Gastroesophageal sphincter (tissue), 4 donors: ENCODE data around the gene ATRAID. TPM values are rescaled to one million over a fixed set of nuclear protein-coding genes. Genes with fewer than 3 reads are reported as not detected.

Experiments used
- ATAC-seq: fragments of 150-250 bp; one replicate; pipeline ENCODE4 v1.9.1; 2016; ENCODE audit warnings: mild to moderate bottlenecking, moderate library complexity
- H3K27ac ChIP-seq, 4 donors: fragments of 200-600 bp; sonication (generic) in 3 of 4; 1 replicate in 3 of 4; 2 replicates in 1 of 4; pipeline ENCODE4 v1.5.1; 2016 to 2019
- H3K27me3 ChIP-seq: fragments of 200-600 bp; sonication (generic); one replicate; pipeline ENCODE4 v1.5.1; 2019
- H3K36me3 ChIP-seq, 2 donors: fragments of 200-600 bp; sonication (generic); one replicate each; pipeline ENCODE4 v1.5.1; 2019; ENCODE audit warnings: control low read depth in 1 of 2
- H3K4me1 ChIP-seq, 3 donors: fragments of 200-600 bp; sonication (generic); 1 replicate in 2 of 3; 2 replicates in 1 of 3; pipeline ENCODE4 v1.5.1; 2016 to 2019; ENCODE audit warnings: control low read depth in 2 of 3
- H3K4me3 ChIP-seq, 2 donors: fragments of 200-600 bp; sonication (generic); one replicate each; pipeline ENCODE4 v1.5.1; 2019; ENCODE audit warnings: mild to moderate bottlenecking in 1 of 2, moderate library complexity in 1 of 2
- H3K9me3 ChIP-seq, 3 donors: fragments of 200-600 bp; sonication (generic); one replicate each; pipeline ENCODE4 v1.5.1; 2017 to 2019; ENCODE audit warnings: control low read depth in 2 of 3
- EP300 ChIP-seq: sonication (generic); formaldehyde crosslinking; IDR thresholded peaks from one replicate; pipeline ENCODE4 v1.6.1; 2017; ENCODE audit warnings: antibody characterized with exemption, mild to moderate bottlenecking
- POLR2A ChIP-seq, 2 donors: fragments of 450-650 bp; IDR thresholded peaks; one replicate each; pipeline ENCODE4 v1.6.1; 2017; ENCODE audit warnings: antibody characterized with exemption in 2 of 2, mild to moderate bottlenecking in 2 of 2, moderate library complexity in 1 of 2
- POLR2AphosphoS5 ChIP-seq: sonication (generic); formaldehyde crosslinking; IDR thresholded peaks from one replicate; pipeline ENCODE4 v1.6.1; 2017; ENCODE audit warnings: antibody characterized with exemption
- WGBS, 2 donors: methylation state at CpG; one replicate each; pipeline ENCODE4 v1.1.5; 2018; ENCODE audit warnings: low coverage in 1 of 2; 5-methylcytosine and 5-hydroxymethylcytosine counted together
- total RNA-seq, 4 donors: library from RNA; depleted of rRNA; stranded (reverse); fragments of >200 nt; gene quantifications; one replicate each; pipeline ENCODE4 v1.1.0, GENCODE V29; 2016
- TF ChIP-seq, protein P1 (sequence below), 4 experiments: fragments of 200-600 bp in 2 of 4; fragments of 450-650 bp in 2 of 4; sonication (generic) in 1 of 4; IDR thresholded peaks; one replicate each; pipeline ENCODE4 v1.5.1; 2017 to 2019; ENCODE audit warnings: antibody characterized with exemption in 4 of 4, mild to moderate bottlenecking in 2 of 4, moderate library complexity in 2 of 4

The ATRAID gene
- total RNA-seq, 4 donors from 2014 or later: 124 to 147 (median 129) TPM

DNA sequence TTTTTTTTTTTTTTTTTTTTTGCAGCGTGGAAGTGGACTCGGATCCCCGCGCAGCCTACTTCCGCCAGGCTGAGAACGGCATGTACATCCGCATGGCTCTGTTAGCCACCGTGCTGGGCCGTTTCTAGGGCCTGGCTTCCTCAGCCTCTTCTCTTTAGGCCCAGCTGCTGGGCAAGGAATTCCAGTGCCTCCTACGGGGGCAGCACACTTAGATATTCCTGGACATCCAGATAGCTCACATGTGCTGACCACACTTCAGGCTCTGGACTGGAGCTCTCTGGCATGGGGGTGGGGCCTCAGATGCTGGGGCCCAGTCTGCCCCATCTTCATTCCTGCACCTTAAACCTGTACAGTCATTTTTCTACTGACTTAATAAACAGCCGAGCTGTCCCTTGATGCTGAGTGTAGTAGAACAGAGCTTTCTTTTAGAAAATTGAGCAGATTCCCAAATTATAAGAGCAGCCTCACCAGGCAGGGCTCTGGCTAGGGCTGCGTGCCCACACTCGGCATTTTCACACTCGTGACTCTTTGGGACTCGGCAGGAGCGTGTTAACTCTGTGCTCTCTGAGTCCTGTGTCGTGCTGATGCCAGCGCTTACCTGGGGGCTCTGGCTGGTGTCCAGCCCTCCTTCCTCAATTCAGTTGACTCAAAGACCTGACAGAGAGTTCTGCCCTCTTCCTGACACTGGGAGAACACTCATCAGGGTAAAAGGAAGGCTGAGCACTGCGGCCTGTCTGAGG, 31.7 kb downstream of the ATRAID start:
- H3K27me3 ChIP-seq: peaks cover 1% of the 10 kb centered on the region
- no peaks in the 10 kb centered on the region for H3K4me1 ChIP-seq
- no peaks in the 10 kb centered on the region for H3K9me3 ChIP-seq
- no peak for ATAC-seq
- TF ChIP-seq, protein P1, sequence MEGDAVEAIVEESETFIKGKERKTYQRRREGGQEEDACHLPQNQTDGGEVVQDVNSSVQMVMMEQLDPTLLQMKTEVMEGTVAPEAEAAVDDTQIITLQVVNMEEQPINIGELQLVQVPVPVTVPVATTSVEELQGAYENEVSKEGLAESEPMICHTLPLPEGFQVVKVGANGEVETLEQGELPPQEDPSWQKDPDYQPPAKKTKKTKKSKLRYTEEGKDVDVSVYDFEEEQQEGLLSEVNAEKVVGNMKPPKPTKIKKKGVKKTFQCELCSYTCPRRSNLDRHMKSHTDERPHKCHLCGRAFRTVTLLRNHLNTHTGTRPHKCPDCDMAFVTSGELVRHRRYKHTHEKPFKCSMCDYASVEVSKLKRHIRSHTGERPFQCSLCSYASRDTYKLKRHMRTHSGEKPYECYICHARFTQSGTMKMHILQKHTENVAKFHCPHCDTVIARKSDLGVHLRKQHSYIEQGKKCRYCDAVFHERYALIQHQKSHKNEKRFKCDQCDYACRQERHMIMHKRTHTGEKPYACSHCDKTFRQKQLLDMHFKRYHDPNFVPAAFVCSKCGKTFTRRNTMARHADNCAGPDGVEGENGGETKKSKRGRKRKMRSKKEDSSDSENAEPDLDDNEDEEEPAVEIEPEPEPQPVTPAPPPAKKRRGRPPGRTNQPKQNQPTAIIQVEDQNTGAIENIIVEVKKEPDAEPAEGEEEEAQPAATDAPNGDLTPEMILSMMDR (IDR thresholded peaks at IDR 0.05): no peak
- TF ChIP-seq POLR2AphosphoS5 (no peak), POLR2A (IDR thresholded peaks at IDR 0.05) (no peak), EP300 (no peak)
- WGBS, 2 donors: 76% methylated on average over 16 of the region's 19 CpGs; no CpG with 5 or more reads in 1 of the 2 donors
- no peak overlapping the region for H3K4me3 ChIP-seq
- H3K36me3 ChIP-seq: peaks cover 0 to 60% of the 10 kb centered on the region in 2 donors
- H3K27ac ChIP-seq: no peak overlapping the region

DNA sequence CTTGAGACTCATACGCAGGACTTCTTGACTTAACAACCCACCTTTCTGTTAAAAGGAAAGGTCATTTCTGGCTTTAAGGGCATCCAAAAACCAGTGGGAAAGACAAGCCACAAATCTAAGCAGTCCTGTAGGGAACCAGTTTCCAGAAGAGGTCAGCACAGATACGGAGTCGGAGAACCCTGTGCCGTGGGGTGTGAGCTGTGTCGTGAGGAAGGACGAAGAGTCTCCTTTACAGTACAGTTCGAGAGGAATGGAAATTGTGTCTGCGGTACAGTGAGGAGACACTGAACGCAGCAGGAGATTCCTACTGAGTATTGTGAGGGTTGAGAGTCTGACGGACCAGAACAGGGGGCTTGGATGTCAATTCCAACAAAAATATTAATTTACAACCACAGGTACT, 33.3 kb downstream of the ATRAID start:
- ATAC-seq: no peak
- TF ChIP-seq POLR2AphosphoS5: no peak
- Histone ChIP-seq H3K27me3 (peaks cover 17% of the 10 kb centered on the region), H3K4me1 (no peaks in the 10 kb centered on the region), H3K27ac (no peak overlapping the region), H3K4me3 (no peak overlapping the region), H3K9me3 (no peaks in the 10 kb centered on the region), H3K36me3 (peaks cover 0 to 45% of the 10 kb centered on the region in 2 donors)
- WGBS, 2 donors: 64 to 74% methylated on average over 4 to 10 of the region's 10 CpGs

DNA sequence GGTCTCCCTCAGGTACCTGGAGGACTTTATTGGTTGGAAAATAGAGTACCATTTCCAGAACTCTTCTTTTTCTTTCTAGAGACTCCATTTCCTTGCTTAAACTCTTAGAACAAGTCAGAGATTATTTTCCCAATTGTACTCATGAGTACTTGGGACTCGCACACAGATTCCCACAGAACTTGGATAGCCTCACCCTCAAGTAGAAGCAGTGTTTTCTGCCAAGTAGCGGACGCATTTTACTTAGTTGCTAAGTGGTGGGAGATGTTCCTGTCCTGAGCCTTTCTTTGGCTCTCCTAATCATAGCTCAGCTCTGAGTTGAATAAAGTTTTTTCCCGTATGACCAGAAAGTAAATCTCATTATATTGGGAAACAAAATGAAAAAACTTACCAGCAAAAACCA, 33.8 kb downstream of the ATRAID start:
- no peaks in the 10 kb centered on the region for H3K9me3 ChIP-seq
- WGBS, 2 donors: 73 to 79% methylated on average over 4 of the region's 4 CpGs
- no peak for ATAC-seq
- H3K36me3 ChIP-seq: peaks cover 0 to 40% of the 10 kb centered on the region in 2 donors
- no peak overlapping the region for H3K4me3 ChIP-seq
- H3K27me3 ChIP-seq: peaks cover 22% of the 10 kb centered on the region
- no peaks in the 10 kb centered on the region for H3K4me1 ChIP-seq
- TF ChIP-seq POLR2AphosphoS5 (no peak), POLR2A (IDR thresholded peaks at IDR 0.05) (no peak), EP300 (no peak)
- TF ChIP-seq, protein P1 (IDR thresholded peaks at IDR 0.05): no peak
- H3K27ac ChIP-seq: no peak overlapping the region

DNA sequence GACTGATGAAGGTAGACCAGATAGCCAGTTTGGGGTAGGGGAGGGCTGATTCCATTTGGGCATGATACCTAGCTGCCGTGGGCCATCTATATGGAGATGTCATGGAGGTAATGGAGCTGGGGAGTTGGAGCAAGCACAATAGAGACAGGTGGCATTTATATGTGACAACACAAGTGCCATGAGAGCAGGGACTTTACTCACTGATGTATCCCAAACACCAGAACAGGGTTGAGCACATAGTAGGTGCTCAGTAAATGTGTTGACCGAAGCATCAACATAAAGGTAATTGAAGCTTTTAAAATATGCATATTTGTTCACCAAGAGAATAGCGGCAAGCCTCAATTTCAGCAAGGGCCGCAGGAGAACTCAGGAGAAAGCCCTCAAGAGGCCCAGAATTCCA, 36.1 kb downstream of the ATRAID start:
- Histone ChIP-seq H3K36me3 (peaks cover 0 to 17% of the 10 kb centered on the region in 2 donors), H3K27ac (no peak overlapping the region), H3K4me3 (no peak overlapping the region), H3K9me3 (no peaks in the 10 kb centered on the region), H3K27me3 (peaks cover 45% of the 10 kb centered on the region), H3K4me1 (no peaks in the 10 kb centered on the region)
- TF ChIP-seq POLR2A (IDR thresholded peaks at IDR 0.05) (no peak), POLR2AphosphoS5 (no peak), EP300 (no peak)
- TF ChIP-seq, protein P1 (IDR thresholded peaks at IDR 0.05): no peak
- ATAC-seq: no peak
- WGBS, 2 donors: 69 to 85% methylated on average over 3 to 4 of the region's 4 CpGs

DNA sequence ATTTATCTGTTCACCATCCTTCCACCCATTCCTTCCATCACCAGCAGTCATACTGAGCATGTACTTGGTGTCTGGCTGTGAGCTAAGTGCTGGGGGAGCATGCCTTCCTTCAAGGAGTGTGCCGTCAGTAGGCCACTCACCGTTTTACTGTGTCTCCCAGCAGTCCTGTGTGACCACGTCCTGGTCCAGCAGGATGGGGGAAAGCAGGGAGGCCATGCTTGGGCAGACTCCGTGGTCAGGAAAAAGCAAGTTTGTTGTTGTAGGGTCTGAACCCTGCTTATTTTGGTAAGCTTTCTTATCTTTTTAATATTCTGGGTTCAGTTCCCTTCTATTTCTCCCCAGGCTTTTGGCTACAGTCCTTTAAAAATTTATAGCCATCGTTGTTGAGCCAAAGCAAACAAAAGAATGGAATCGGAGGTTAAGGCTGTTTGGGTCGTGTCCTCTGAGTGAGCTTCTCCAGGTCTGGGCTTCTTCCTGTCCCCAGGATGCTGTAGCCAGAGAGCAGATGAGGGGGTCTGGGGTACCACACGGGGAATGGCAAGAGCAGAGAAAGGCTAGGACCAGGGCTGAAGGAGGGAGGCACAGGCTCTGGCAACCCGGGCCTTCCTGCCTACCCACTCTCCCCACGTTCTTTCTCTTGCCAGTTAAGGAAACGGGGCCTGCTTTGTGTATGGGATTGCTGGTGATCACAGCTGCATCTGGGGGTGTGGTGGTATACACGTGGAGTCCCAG, 37.5 kb downstream of the ATRAID start:
- Histone ChIP-seq H3K4me1 (no peaks in the 10 kb centered on the region), H3K27me3 (peaks cover 59% of the 10 kb centered on the region), H3K27ac (no peak overlapping the region), H3K9me3 (no peaks in the 10 kb centered on the region), H3K36me3 (peaks cover 0 to 3% of the 10 kb centered on the region in 2 donors), H3K4me3 (no peak overlapping the region)
- TF ChIP-seq, protein P1 (IDR thresholded peaks at IDR 0.05): no peak
- TF ChIP-seq POLR2AphosphoS5 (no peak), POLR2A (IDR thresholded peaks at IDR 0.05) (no peak), EP300 (no peak)
- ATAC-seq: no peak
- 57% methylated on average over 4 of the region's 12 CpGs; no CpG with 5 or more reads in 1 of the 2 donors for WGBS, 2 donors
